ENCODE measurements around the gene UBE3D. TPM values are rescaled to one million over a fixed set of nuclear protein-coding genes. Genes with fewer than 3 reads are reported as not detected.
A peak's percentile ranks its signal among the peaks of the same experiment; 100 is the strongest.

UBE3D gene
- total RNA-seq, 1 experiment from 2014 or later = 38.0 TPM

DNA sequence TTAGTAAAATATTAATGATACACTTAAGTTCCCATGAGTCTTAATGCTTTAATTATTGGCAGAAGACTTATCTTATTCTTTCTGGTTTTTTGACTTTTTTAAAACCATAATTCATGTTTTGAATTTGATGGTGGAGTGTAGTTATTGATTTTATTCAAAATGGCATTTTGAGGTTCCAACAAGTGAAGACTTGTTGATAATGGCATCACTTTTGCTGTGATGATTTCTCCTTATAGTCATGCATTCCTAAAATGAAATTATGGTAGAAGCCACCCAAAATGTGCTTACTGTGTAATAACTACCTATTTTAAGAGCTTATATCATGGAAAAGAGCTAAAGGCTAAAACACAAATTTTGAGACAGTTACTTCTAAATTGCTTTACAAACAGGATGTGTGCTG lies 4.0 kb upstream of the UBE3D start:
- Histone ChIP-seq H3K4me1 (ENCODE audit: insufficient read depth, low read length, poor library complexity, severe bottlenecking) (peaks cover 25% of the 10 kb centered on the region), H3K36me3 (ENCODE audit: insufficient read depth, low read length, poor library complexity, severe bottlenecking) (no peaks in the 10 kb centered on the region), H3K27ac (ENCODE audit: low read depth, low read length, poor library complexity, severe bottlenecking) (peak overlapping the region; percentile 0), H3K9me3 (ENCODE audit: low read depth, low read length, poor library complexity, severe bottlenecking) (no peaks in the 10 kb centered on the region), H3K27me3 (replicated peaks; ENCODE audit: insufficient read depth, low read depth, low read length, poor library complexity) (no peaks in the 10 kb centered on the region), H3K4me3 (ENCODE audit: low read depth, low read length, poor library complexity, severe bottlenecking) (peak overlapping the region; percentile 18)
- ChIA-PET CTCF (no interaction called here), POLR2A (ENCODE audit: low non-redundant PET) (no interaction called here)
- intact Hi-C loops (cut with micrococcal nuclease; ENCODE audit: unreplicated experiment) = loop anchor here (10.0 kb wide), 2 partner anchors 295 to 345 kb away; no protein-coding TSS in a partner anchor
- no peak for DNase-seq (ENCODE audit: low spot score)
- BruUV-seq (replicated peaks) = no TSS peak
- TF ChIP-seq EZH2 (IDR thresholded peaks at IDR 0.05; ENCODE audit: borderline replicate concordance, low read depth, low read length, poor library complexity, severe bottlenecking) = no peak

DNA sequence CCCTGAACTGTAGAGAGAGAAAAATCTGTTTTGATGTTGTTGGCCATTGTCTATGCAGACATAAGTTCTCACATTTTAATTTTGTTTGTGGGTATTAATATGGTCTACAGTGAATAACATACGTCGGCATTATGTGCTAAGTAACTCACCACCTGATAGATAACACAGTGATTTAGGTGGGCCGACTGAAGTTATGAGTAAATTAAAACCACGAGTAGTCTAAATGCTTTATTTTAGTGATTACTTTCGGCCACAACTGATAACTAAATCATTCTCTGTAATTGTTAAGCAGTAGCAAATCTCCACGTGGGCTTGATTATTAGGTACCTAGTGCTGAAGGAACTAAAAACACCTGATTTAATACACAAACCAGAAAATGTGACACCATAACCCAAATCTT lies 3.0 kb upstream of the UBE3D start:
- no peaks in the 10 kb centered on the region for H3K36me3 ChIP-seq (ENCODE audit: insufficient read depth, low read length, poor library complexity, severe bottlenecking)
- H3K4me1 ChIP-seq (ENCODE audit: insufficient read depth, low read length, poor library complexity, severe bottlenecking) = peaks cover 25% of the 10 kb centered on the region
- peak overlapping the region; percentile 91 for H3K4me3 ChIP-seq (ENCODE audit: low read depth, low read length, poor library complexity, severe bottlenecking)
- H3K27me3 ChIP-seq (replicated peaks; ENCODE audit: insufficient read depth, low read depth, low read length, poor library complexity) = no peaks in the 10 kb centered on the region
- H3K9me3 ChIP-seq (ENCODE audit: low read depth, low read length, poor library complexity, severe bottlenecking) = no peaks in the 10 kb centered on the region
- ChIA-PET CTCF (interaction anchor here (4.5 kb wide), 1 partner anchor 147 kb away, joined by 42 read pairs; no protein-coding TSS in a partner anchor), POLR2A (ENCODE audit: low non-redundant PET) (no interaction called here)
- H3K27ac ChIP-seq (ENCODE audit: low read depth, low read length, poor library complexity, severe bottlenecking) = peak overlapping the region; percentile 80
- DNase-seq (ENCODE audit: low spot score) = no peak
- TF ChIP-seq EZH2 (IDR thresholded peaks at IDR 0.05; ENCODE audit: borderline replicate concordance, low read depth, low read length, poor library complexity, severe bottlenecking) = no peak
- TF ChIP-seq, protein P1, sequence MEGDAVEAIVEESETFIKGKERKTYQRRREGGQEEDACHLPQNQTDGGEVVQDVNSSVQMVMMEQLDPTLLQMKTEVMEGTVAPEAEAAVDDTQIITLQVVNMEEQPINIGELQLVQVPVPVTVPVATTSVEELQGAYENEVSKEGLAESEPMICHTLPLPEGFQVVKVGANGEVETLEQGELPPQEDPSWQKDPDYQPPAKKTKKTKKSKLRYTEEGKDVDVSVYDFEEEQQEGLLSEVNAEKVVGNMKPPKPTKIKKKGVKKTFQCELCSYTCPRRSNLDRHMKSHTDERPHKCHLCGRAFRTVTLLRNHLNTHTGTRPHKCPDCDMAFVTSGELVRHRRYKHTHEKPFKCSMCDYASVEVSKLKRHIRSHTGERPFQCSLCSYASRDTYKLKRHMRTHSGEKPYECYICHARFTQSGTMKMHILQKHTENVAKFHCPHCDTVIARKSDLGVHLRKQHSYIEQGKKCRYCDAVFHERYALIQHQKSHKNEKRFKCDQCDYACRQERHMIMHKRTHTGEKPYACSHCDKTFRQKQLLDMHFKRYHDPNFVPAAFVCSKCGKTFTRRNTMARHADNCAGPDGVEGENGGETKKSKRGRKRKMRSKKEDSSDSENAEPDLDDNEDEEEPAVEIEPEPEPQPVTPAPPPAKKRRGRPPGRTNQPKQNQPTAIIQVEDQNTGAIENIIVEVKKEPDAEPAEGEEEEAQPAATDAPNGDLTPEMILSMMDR (conservative IDR thresholded peaks at IDR 0.05; ENCODE audit: low read depth, low read length) = no peak
- intact Hi-C loops (cut with micrococcal nuclease; ENCODE audit: unreplicated experiment) = loop anchor here (10.0 kb wide), 2 partner anchors 296 to 346 kb away; no protein-coding TSS in a partner anchor
- BruUV-seq (replicated peaks) = TSS peak; percentile 34

DNA sequence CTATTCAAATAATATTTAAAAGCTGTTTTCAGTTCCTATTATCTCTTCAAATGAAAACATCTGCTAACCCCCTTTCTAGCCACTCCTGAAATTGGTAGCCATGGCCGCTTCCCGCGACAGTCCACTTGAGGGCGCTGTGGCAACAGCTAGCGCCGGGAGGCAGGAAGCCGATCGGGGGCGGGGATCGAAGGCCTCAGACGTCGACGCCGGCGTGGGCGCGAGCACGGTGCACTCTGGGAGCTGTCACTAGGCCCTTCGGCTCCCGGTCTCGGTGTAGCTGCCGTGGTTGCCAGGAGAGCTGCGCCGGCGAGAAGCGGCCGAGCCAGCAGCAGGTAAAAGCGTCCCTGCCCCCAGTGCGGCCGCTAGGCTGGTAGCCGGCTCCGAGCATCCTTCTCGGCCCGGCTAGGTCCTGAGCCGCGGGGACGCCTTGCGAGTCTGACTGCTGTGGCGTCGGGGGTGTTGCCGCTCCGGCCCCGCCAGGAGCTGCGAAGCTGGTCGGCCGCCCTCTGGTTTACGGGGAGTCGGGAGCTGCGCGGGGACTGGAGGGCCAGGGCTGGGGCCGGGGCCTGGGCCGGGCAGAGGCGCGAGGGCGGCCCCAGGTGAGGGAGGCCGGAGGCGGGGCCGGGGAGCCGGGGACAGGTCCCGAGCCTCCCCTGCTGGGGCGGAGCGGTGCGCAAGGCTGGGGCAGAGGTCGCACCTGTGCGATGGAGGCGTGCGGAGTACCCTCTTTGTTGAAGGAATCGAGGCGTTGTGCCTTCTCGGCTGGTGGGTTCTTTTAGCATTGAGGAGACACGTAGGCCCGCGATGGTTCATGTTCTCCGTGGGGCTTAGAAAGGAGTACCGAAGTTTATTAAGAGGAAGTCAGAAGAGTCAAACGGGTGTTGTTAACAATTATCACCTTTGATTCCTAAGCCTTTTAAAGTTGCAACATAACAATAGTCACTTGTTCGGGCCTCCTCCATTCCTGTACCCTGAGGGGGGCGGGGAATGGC lies 2.1 kb upstream of the UBE3D start, which contains the start of gene DOP1A:
Gene DOP1A, plus strand, starts transcription at position 224 of the 992 bp plus-strand sequence. CDS start 29,307 bp downstream, outside the sequence.
- H3K27ac ChIP-seq (ENCODE audit: low read depth, low read length, poor library complexity, severe bottlenecking) = peak within 1 kb of the TSS; percentile 80
- H3K27me3 ChIP-seq (replicated peaks; ENCODE audit: insufficient read depth, low read depth, low read length, poor library complexity) = no peaks in the 10 kb centered on the region
- peaks cover 25% of the 10 kb centered on the region for H3K4me1 ChIP-seq (ENCODE audit: insufficient read depth, low read length, poor library complexity, severe bottlenecking)
- no peaks in the 10 kb centered on the region for H3K36me3 ChIP-seq (ENCODE audit: insufficient read depth, low read length, poor library complexity, severe bottlenecking)
- ChIA-PET CTCF (interaction anchor here (0.5 to 4.5 kb wide), 10 partner anchors 10 to 720 kb away, joined by 3 to 42 read pairs (median 3); no protein-coding TSS in a partner anchor), POLR2A (ENCODE audit: low non-redundant PET) (no interaction called here)
- intact Hi-C loops (cut with micrococcal nuclease; ENCODE audit: unreplicated experiment) = loop anchor here (1.0 to 10.0 kb wide), 4 partner anchors 148 to 447 kb away; no protein-coding TSS in a partner anchor
- H3K4me3 ChIP-seq (ENCODE audit: low read depth, low read length, poor library complexity, severe bottlenecking) = peak within 1 kb of the TSS; percentile 91
- BruUV-seq (replicated peaks) = no TSS peak
- DNase-seq (ENCODE audit: low spot score) = peak; percentile 98
- no peak for TF ChIP-seq EZH2 (IDR thresholded peaks at IDR 0.05; ENCODE audit: borderline replicate concordance, low read depth, low read length, poor library complexity, severe bottlenecking)
- TF ChIP-seq, protein P1 (conservative IDR thresholded peaks at IDR 0.05; ENCODE audit: low read depth, low read length) = peak; percentile 99
- no peaks in the 10 kb centered on the region for H3K9me3 ChIP-seq (ENCODE audit: low read depth, low read length, poor library complexity, severe bottlenecking)
